A549 (cell line): ENCODE results near the gene KCNE2.
"Not testable (repeated sequence)": the region's sequence is repeated elsewhere in the genome, so short reads cannot be mapped to it uniquely, and the experiment has no call there.

Source experiments
- CHD2 ChIP-seq: fragments of 150-350 bp; IDR thresholded peaks from 2 replicates; pipeline ENCODE4 v1.6.1; 2014; ENCODE audit warnings: low read length; ENCODE audit not compliant: partially characterized antibody
- CTCF ChIP-seq: fragments of >200 bp; sonication (Bioruptor Twin); formaldehyde crosslinking; IDR thresholded peaks from 3 replicates; pipeline ENCODE4 v1.5.1; 2016
- ELK1 ChIP-seq: fragments of 150-350 bp; IDR thresholded peaks from 2 replicates; pipeline ENCODE4 v1.6.1; 2014; ENCODE audit warnings: low read depth, mild to moderate bottlenecking, low read length
- EP300 ChIP-seq, 2 experiments: fragments of >200 bp; sonication (Bioruptor Twin); formaldehyde crosslinking; IDR thresholded peaks; 2 replicates in 1 of 2; 3 replicates in 1 of 2; pipeline ENCODE4 v1.6.1; 2016 to 2017
- HMGXB4 ChIP-seq: fragments of 250-450 bp; sonication (Bioruptor Pico); IDR thresholded peaks from 2 replicates; pipeline ENCODE4 v1.5.0; 2021; ENCODE audit warnings: mild to moderate bottlenecking, moderate library complexity, borderline replicate concordance
- JUNB ChIP-seq: fragments of >200 bp; sonication (Bioruptor Twin); formaldehyde crosslinking; IDR thresholded peaks from 2 replicates; pipeline ENCODE4 v1.6.1; 2016
- MYC ChIP-seq: IDR thresholded peaks from 2 replicates; pipeline ENCODE4 v1.6.1; 2012; ENCODE audit warnings: mild to moderate bottlenecking, inconsistent platforms, low read length, improper control_type of control experiment, borderline replicate concordance
- POLR2A ChIP-seq: IDR thresholded peaks from 2 replicates; pipeline ENCODE4 v1.6.1; 2012; ENCODE audit warnings: mild to moderate bottlenecking, low read length
- RNF2 ChIP-seq: fragments of 200-600 bp; sonication (generic); IDR thresholded peaks from 2 replicates; pipeline ENCODE4 v1.6.1; 2016; ENCODE audit warnings: low read depth, mild to moderate bottlenecking, antibody characterized with exemption, moderate library complexity, borderline replicate concordance

GRCh38 chr21:34374940-34375618 lies 11.3 kb downstream of the KCNE2 start, which contains the start of gene SMIM11:
- not testable (repeated sequence) for TF ChIP-seq POLR2A; HMGXB4 (CRISPR knock-in tag); CTCF; MYC; EP300 (IDR thresholded peaks at IDR 0.05); ELK1; RNF2; JUNB; CHD2
